GM13976 (cell line): ENCODE data around the gene GHRH.

Source experiments
- DNase-seq: peaks from one replicate; pipeline ENCODE4 v3.0.0; 2012; ENCODE audit warnings: low spot score
- in situ Hi-C: fragments of 300-500 bp; cut with MboI; formaldehyde crosslinking; loops from one replicate; pipeline ENCODE4 v1.12.0; 2022; ENCODE audit warnings: low sequenced_read_pairs, mixed read lengths, inconsistent platforms; ENCODE audit not compliant: unreplicated experiment
- TF ChIP-seq, protein P1 (sequence below): IDR thresholded peaks from 2 replicates; pipeline ENCODE4 v1.5.1; 2012; ENCODE audit warnings: borderline replicate concordance, mild to moderate bottlenecking; ENCODE audit not compliant: insufficient read depth; ENCODE audit errors: extremely low read depth, missing control alignments, control extremely low read depth

The GHRH gene

DNA sequence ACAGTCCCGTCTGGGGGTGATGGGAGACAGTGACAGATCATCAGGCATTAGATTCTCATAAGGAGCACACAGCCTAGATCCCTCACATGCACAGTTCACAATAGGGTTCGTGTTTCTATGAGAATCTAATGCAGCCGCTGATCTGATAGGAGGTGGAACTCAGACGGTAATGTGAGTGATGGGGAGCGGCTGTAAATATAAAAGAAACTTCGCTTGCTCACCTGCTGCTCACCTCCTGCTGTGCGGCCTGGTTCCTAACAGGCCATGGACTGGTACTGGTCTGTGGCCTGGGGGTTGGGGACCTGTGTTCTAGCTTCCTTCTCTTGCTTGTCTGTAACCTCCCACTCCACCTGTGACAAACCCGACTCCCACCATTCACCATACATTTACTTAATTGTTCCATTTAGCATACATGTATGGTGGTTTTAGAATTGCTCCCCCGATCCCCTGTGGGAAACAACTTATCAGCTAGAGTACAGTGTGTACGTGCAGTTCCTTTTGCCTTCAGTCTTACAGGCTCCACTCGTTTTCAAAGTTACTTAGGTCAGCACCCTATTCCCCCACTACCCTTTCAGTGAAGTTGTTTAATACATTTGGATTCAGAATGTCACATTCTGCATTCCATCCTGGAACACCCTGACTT lies 31.8 kb upstream of the GHRH start:
- DNase-seq, result no peak
- TF ChIP-seq, protein P1, sequence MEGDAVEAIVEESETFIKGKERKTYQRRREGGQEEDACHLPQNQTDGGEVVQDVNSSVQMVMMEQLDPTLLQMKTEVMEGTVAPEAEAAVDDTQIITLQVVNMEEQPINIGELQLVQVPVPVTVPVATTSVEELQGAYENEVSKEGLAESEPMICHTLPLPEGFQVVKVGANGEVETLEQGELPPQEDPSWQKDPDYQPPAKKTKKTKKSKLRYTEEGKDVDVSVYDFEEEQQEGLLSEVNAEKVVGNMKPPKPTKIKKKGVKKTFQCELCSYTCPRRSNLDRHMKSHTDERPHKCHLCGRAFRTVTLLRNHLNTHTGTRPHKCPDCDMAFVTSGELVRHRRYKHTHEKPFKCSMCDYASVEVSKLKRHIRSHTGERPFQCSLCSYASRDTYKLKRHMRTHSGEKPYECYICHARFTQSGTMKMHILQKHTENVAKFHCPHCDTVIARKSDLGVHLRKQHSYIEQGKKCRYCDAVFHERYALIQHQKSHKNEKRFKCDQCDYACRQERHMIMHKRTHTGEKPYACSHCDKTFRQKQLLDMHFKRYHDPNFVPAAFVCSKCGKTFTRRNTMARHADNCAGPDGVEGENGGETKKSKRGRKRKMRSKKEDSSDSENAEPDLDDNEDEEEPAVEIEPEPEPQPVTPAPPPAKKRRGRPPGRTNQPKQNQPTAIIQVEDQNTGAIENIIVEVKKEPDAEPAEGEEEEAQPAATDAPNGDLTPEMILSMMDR, result no peak
- in situ Hi-C loops, result no loop called here

DNA sequence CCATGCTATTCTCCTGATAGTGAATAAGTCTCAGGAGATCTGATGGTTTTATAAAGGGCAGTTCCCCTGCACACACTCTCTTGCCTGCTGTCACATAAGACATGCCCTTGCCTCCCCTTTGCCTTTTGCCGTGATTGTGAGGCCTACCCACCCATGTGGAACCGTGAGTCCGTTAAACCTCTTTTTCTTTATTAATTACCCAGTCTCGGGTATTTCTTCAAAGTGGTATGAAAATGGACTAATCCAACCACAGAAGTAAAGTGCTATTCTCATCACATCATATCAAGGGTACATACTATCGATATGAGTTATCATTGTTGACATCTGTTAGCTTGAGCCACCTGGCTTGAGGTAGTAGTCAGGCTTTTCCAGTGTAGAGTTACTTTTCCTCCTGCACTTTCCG lies 30.1 kb upstream of the GHRH start:
- DNase-seq, result no peak
- TF ChIP-seq, protein P1, result no peak
- in situ Hi-C loops, result no loop called here

DNA sequence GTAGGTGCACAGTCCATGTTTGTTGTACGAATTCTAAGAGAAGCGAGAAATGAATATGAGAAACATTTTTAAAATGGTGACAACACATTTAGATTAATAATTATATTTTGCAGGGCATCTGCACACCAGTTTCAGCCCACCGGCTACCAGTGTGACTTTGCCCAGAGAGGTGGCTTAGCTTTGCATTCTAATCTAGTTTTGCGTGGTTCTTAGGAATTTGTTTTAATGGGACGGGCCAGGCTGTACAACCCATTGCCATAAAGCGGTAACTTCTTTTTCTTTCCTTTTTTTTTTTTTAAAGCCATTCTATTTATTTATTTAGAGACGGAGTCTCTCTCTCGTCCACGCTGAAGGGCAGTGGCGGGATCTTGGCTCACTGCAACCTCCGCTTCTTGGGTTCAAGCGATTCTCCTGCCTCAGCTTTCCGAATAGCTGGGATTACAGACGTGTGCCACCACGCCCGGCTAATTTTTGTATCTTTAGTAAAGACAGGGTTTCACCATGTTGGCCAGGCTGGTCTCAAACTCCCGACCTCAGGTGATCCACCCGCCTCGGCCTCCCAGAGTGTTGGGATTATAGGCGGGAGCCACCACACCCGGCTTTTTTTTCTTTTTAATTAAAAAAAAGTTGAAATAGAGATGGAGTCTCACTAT lies 28.7 kb upstream of the GHRH start:
- TF ChIP-seq, protein P1, result no peak
- in situ Hi-C loops, result no loop called here
- no peak for DNase-seq

DNA sequence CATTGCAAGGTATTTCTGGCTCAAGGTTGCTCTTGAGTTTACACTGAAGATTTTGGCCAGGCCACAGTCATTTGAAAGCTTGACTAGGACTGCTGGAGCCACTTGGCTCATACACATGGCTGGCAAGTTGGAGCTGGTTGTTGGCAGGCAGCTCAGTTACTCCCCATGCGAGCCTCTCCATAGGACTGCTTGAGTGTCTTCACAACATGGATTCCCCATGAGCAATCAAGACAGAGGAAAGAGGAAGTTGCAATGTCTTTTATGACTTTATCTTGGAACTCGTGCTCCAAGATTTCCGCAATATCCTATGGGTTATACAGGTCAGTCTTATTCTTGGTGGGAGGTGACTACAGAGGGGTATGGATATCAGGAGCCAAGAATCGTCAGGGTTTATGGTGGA lies 26.5 kb upstream of the GHRH start:
- TF ChIP-seq, protein P1, result no peak
- in situ Hi-C loops, result no loop called here
- no peak for DNase-seq

DNA sequence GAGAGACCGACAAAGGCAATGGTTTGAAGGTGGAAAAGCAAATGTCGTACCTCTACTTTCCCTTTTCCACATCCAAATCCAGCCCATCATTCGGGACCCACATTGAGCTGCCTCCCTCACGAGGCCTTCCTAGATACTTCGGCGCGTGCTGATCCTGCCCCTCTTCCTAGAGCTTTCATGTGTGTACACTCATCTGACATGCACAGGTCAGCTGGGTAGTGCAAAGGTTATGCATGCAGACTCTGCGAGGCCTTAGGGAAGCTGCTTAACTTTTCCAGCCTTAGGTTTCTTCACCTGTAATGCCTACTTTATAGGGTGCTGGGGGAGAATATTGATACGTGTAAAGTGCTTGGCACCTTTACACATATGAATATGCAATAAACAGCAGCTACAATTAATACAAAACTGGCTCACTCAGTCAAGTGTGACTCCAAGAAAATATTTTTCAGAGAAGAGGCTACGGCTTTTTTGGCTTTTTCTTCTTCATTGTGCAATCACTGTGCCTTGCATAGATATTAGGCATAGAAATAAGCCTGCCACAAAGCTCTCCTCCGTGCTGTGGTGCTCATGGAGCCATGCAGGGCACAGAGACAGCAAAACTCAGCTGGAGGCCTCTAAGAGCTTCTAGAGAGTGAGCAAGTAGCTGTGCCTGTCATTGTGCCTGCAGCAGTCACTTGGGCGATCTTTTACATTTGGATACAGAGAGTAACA lies 24.2 kb upstream of the GHRH start:
- in situ Hi-C loops, result no loop called here
- TF ChIP-seq, protein P1, result no peak
- no peak for DNase-seq

DNA sequence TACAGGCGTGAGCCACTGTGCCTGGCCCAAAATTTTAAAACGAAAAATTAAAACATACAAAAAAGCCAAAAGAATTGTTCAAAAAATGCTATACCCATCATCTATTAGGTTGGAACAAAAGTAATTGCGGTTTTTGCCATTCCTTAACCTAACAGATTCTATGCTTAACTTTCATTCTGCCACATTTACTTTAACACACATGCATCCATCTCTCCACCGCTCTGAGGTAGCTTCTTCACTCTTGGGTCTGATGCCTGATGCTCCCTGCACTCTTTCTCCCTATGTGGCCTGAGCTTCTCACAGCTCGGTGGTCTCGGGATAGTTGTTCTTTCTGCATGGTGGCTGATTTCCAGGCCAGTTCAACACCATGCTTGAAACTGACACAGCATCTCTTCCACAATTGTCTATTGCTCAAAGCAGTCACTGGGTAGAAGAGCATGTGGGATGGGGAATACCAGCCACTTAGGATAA lies 23.1 kb upstream of the GHRH start:
- DNase-seq, result no peak
- in situ Hi-C loops, result no loop called here
- TF ChIP-seq, protein P1, result no peak
